Measurements from ENCODE around the gene PIGU.

Gene PIGU

GRCh38 chr20:34578521-34578920 is 98.4 kb downstream of the PIGU start:
- no peak for DNase-seq (ENCODE audit: low spot score)

- no peak for DNase-seq (ENCODE audit: low spot score)
These were observed 98.9 kb downstream of the PIGU start for GRCh38 chr20:34578025-34578424.

- no peak for DNase-seq (ENCODE audit: low spot score)
These were observed 99.8 kb downstream of the PIGU start for GRCh38 chr20:34577061-34577460.

- DNase-seq (ENCODE audit: low spot score), result no peak
These were observed 101.1 kb downstream of the PIGU start for GRCh38 chr20:34575756-34576155.

- DNase-seq (ENCODE audit: low spot score), result no peak
These were observed 101.6 kb downstream of the PIGU start for GRCh38 chr20:34575271-34575670.

- no peak for DNase-seq (ENCODE audit: low spot score)
These were observed 102.0 kb downstream of the PIGU start for GRCh38 chr20:34574861-34575260.

- no peak for DNase-seq (ENCODE audit: low spot score)
These were observed 102.5 kb downstream of the PIGU start for GRCh38 chr20:34574426-34574825.

- DNase-seq (ENCODE audit: low spot score), result no peak
These were observed 103.2 kb downstream of the PIGU start for GRCh38 chr20:34573541-34574300.

- no peak for DNase-seq (ENCODE audit: low spot score)
These were observed 105.1 kb downstream of the PIGU start for GRCh38 chr20:34571753-34572152.

- no peak for DNase-seq (ENCODE audit: low spot score)
These were observed 106.0 kb downstream of the PIGU start for GRCh38 chr20:34570859-34571306.

- DNase-seq (ENCODE audit: low spot score), result no peak
These were observed 107.3 kb downstream of the PIGU start for GRCh38 chr20:34569598-34569997.

GRCh38 chr20:34567892-34568865 is 108.7 kb downstream of the PIGU start:
- no peak for DNase-seq (ENCODE audit: low spot score)

GRCh38 chr20:34566978-34567891 is 109.7 kb downstream of the PIGU start:
- DNase-seq (ENCODE audit: low spot score), result no peak

GRCh38 chr20:34564833-34565232 is 112.1 kb downstream of the PIGU start:
- DNase-seq (ENCODE audit: low spot score), result no peak

- DNase-seq (ENCODE audit: low spot score), result no peak
These were observed 114.3 kb downstream of the PIGU start for GRCh38 chr20:34562641-34563040.

- no peak for DNase-seq (ENCODE audit: low spot score)
These were observed 115.2 kb downstream of the PIGU start for GRCh38 chr20:34561661-34562060.

- DNase-seq (ENCODE audit: low spot score), result no peak
These were observed 116.3 kb downstream of the PIGU start for GRCh38 chr20:34560614-34561013.

GRCh38 chr20:34560141-34560523 is 116.8 kb downstream of the PIGU start:
- no peak for DNase-seq (ENCODE audit: low spot score)

GRCh38 chr20:34559311-34560140 is 117.4 kb downstream of the PIGU start:
- DNase-seq (ENCODE audit: low spot score), result no peak

GRCh38 chr20:34558320-34559218 is 118.3 kb downstream of the PIGU start, which contains the start of gene MAP1LC3A:
Gene MAP1LC3A (plus strand): TSS chr20:34558718. CDS start chr20:34558869, 151 bp downstream.
- peak; percentile 95 for DNase-seq (ENCODE audit: low spot score)
